Left ventricle myocardium superior (tissue), 1 donor: ENCODE measurements around the gene CDC42EP4. TPM values are rescaled to one million over a fixed set of nuclear protein-coding genes. Genes with fewer than 3 reads are reported as not detected.
"Not testable (repeated sequence)": the region's sequence is repeated elsewhere in the genome, so short reads cannot be mapped to it uniquely, and the experiment has no call there.

Experiments
- ATAC-seq: fragments of 200-7000 bp; cut with Tn5 transposase; one replicate; pipeline ENCODE4 v1.9.1; 2020; ENCODE audit warnings: mild to moderate bottlenecking, moderate library complexity
- DNase-seq: peaks from one replicate; pipeline ENCODE4 v3.0.0-alpha.2; 2020
- intact Hi-C: fragments of 100-400 bp; cut with micrococcal nuclease; formaldehyde crosslinking; loops from one replicate; pipeline ENCODE4 v1.11.0; 2022
- total RNA-seq: library from RNA; stranded (reverse); fragmentation: NEBNext Ultra II Directional; extraction: Animal tissue kit (Norgen Biotek cat#: 25700); gene quantifications from one replicate; pipeline ENCODE4 v1.2.1, GENCODE V29; 2021
- donor health status: DM: no; HTN: yes; CAD: no; lungs with severe emphysema.

Gene CDC42EP4
- total RNA-seq, 1 donor from 2014 or later = 51.4 TPM

DNA sequence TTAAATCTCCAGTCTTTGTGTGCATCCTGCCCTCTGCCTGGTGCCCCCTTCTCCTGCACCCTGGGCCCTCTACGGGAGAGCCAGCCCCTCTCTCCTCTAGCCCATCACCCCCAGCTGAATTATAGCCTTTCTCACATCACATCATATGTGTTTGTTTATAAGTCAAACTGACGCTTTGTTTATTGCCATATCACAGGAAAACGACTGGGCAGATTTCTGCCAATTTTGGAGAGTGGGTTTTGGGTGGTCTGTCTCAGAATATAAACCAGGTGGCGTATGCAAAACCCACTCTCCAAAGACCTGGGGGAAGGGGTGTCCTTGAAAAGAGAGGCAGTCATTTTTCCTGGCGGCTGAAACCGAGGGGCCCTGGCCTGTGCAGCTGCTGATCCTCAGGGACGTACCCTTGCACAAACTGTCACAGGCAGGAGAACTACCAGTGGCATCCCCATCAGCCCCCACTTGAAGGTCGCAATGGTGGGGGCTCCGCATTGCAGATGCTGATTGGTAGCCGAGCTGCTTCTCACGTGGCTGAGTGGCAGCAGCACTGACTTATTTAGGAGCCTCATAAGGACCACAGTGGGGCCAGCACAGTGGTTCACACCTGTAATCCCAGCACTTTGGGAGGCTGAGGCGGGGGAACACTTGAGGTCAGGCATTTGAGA, 34.8 kb upstream of the CDC42EP4 start:
- ATAC-seq (no peak), DNase-seq (no peak)
- intact Hi-C loops = no loop called here

GRCh38 chr17:73343739-73344454, 32.1 kb upstream of the CDC42EP4 start:
- ATAC-seq (peak; percentile 15), DNase-seq (no peak)
- intact Hi-C loops = no loop called here

GRCh38 chr17:73343168-73343634, 31.4 kb upstream of the CDC42EP4 start:
- peak; percentile 80 for DNase-seq
- intact Hi-C loops = no loop called here
- ATAC-seq = peak; percentile 77

DNA sequence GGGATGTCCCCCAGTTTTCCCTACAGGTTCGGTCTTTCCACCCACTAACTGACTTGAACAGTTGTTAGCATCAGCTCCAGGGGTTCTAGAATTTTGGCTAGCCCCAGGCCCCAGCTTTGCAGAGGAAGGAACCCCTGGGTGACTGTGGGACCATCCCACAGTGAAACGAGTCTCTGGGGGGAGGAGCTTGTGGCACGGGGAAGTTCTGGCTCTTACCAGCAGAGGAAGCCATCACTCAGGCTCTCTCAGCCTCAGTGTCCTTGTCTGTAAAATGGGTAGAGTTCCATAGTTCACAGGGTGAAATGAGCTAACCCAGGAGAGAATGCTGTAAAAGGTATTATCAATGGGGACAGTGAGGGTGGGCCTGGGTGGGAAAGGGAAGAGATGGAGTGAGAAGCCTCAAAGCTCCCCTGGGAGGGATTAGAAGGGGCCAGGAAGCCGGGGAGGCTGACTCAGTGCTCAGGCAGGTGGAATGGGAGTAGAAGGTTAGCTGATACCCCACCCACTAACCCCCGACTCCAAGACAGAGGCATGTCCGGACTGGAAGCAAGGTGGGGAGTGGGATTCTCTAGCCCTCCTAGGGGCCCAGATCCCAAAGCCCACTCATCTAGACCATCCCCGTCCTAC, 30.9 kb upstream of the CDC42EP4 start:
- intact Hi-C loops = no loop called here
- DNase-seq (no peak), ATAC-seq (peak; percentile 11)

GRCh38 chr17:73342050-73342522, 30.3 kb upstream of the CDC42EP4 start:
- intact Hi-C loops = no loop called here
- DNase-seq = peak; percentile 71

DNA sequence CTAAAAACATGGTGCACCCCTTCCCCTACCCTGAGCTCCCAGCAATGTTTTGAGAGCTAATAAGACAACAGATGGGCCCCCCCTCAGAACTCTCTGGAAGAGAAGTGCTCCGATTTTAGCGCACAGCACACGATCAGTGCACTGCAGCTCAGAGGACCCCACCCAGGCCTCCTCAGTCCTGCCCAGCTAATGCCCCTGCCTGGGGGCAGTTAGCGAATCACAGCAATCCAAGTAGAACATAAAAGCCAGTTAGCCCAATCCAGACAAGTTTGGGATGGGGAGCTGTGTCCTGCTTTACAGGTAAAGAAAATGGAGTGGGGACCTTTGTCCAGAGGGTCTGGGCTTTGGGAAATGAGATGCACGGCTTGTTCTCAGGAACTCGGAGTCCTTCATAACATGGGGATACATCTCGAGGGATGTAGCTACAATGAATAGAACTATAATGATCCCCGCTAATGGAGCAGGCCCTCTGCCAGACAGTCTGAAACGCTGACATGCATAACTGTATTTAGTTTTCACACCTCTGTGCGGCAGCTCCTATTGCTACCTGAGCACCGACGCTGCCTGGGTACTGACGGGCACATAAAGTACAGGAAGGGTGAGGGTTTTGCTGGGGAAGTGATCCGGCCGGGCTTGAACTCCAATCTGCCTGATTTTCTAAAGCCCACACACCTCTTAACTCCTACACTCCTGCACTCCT, 29.7 kb upstream of the CDC42EP4 start:
- DNase-seq (no peak), ATAC-seq (peak; percentile 15)
- intact Hi-C loops = no loop called here

More at GRCh38 chr17:73342050-73342522, 30.3 kb upstream of the CDC42EP4 start:
- ATAC-seq = peak; percentile 80

DNA sequence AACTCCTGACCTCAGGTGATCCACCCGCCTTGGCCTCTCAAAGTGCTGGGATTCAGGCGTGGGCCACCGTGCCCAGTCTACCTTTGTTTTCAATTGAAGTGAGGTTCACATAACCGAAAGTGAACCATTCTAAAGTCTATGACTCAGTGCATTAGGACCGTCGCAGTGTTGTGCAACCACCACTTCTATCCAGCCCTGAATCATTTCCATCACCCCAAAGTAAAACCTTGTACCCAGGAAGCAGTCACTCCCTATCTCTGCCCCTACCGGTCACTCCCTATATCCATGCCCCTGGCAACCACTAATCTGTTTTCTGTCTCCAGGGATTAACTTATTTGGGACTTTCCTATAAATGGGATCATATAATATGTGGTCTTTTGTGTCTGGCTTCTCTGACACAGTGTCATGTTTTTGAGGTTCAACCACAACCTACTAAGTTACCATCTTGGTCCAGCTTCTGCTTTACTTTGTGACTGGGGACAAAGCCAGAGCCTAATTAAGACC, 28.3 kb upstream of the CDC42EP4 start:
- no peak for DNase-seq
- intact Hi-C loops = no loop called here
- no peak for ATAC-seq

DNA sequence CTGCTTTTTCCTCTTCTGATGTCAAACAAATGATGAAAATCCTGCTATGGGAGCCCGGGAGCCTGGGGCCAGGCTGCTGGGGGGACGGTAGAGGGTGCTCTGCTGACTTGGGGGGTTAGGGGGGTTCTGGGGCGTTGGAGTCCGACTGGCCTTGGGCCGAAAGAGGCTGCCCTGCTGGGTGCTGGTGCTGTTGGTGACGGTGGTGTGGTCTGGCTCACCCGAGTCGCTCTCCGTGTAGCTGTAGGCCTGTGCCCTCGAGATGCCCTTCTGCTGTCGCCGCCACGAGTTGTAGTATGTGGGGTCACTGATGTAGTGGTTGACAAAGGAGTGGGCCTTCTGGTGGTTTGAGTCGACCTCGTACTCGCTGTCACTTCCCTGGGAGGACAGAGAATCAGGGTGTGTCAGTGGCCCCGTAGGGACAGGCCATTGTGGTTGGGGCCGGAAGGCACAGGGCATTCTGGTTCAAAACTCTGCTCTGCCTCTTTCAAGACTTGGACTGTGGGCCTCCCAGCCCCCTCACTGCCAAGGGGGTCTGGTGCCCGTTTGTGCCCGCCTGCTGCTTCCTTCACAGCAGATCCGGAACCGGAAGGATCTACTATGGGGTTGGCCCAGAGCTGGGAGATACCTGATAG, 26.9 kb upstream of the CDC42EP4 start:
- intact Hi-C loops = no loop called here
- no peak for DNase-seq
- no peak for ATAC-seq

DNA sequence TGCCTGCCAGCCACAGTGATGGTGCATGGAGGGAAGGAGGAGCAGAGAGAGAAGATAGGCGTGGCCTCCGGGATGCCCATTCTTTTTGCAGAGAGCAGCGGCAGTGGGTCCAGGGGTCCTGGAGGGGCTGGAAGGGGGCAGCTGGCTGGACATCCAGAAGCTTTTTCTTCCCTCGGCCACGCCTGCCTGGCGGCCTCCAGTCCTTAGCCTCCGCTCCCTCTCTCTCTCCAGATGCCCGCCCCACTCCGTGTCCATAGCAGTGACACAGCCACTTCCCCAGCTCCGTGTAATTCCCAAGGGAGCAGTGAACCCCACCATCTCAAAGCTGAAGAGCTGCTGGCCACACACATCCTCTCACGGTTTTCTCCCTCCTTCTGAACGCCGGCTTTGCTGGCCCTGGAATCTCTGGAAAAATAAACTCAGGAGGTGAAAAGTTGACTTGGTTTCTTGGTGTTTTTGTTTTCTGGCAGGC, 26.3 kb upstream of the CDC42EP4 start:
- intact Hi-C loops = no loop called here
- no peak for ATAC-seq
- no peak for DNase-seq

DNA sequence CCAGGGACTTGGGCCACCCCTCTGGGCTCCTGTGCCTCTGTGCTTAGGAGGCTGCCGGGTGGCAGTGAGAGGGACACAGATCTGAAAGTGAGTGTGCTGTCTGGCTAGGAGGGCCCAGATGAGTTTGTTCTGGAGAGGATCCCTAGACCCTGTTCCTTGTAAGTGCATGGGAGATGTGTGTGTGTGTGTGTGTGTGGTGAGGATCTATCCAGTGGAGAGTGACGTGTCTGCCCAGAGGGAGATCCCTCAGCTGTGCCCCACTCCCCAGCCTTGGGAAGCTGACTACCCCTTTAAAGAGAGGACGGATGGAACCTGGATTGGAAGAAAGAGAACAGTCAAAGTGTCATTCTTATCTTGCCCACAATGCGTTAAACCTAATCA, 25.5 kb upstream of the CDC42EP4 start:
- intact Hi-C loops = no loop called here
- no peak for ATAC-seq
- DNase-seq = no peak

DNA sequence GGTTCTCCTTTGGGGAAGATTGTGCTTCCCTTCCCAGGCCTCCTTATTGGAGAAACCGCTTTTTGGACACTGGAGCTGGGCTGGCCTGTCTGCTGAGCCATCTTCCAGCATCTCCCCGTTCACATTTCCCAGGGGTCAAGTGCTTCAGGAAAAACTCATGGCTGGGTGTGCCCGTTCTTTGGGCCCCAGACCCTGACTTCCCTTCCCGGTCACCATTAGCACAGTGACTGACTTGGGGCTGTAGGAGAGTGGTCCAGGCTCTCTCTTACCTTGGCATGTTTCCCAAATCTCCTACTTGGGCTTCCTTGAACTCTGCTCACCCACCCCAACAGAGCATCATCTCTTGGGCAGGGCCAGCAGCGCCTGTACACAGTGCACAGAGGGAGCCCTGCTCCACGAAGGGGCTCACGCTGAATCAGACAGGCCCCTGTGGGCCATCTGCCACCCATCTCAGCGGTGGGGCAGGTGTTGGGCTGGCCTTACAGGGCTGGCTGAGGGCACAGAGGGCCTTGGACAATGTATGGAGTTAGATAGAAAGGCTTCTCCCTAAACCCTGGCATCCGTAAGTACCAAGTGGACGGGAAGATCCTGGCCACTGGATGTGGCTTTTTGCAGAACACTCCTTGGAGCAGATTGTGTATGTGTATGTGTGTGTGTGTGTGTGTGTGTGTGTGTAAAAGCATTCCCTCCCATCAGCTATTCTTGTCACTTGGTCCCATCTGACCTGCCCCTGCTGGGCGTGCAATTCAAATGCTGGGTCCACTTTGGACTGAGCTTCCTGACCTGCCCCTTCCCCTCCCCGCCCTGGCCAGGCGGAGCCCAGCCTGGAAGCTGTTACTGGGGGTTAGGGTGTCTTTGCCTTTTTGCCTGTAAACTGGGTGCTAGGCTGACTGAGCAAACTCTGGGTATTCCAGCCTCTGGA, 24.9 kb upstream of the CDC42EP4 start:
- DNase-seq (no peak), ATAC-seq (peak; percentile 42)
- intact Hi-C loops = no loop called here

GRCh38 chr17:73335591-73336407, 24.0 kb upstream of the CDC42EP4 start:
- intact Hi-C loops = no loop called here
- DNase-seq (no peak), ATAC-seq (no peak)

GRCh38 chr17:73334771-73335513, 23.1 kb upstream of the CDC42EP4 start:
- no peak for ATAC-seq
- intact Hi-C loops = no loop called here
- no peak for DNase-seq

DNA sequence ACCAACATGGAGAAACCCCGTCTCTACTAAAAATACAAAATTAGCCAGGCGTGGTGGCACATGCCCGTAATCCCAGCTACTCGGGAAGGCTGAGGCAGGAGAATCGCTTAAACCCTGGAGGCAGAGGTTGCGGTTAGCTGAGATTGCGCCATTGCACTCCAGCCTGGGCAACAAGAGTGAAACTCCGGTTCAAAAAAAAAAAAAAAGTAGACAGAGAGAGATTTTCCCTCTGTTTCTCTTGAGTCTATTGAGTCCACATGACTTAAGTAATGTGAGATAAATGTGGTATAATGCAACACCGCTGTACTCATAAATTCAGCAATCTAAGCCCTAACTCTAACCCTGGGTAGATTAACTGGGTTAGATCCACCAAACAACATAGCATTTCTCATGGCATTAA, 21.6 kb upstream of the CDC42EP4 start:
- DNase-seq, intact Hi-C loops, ATAC-seq: not testable (repeated sequence)

- ATAC-seq (no peak), DNase-seq (no peak)
- intact Hi-C loops = no loop called here
Measured at GRCh38 chr17:73331060-73331459, 19.3 kb upstream of the CDC42EP4 start.

DNA sequence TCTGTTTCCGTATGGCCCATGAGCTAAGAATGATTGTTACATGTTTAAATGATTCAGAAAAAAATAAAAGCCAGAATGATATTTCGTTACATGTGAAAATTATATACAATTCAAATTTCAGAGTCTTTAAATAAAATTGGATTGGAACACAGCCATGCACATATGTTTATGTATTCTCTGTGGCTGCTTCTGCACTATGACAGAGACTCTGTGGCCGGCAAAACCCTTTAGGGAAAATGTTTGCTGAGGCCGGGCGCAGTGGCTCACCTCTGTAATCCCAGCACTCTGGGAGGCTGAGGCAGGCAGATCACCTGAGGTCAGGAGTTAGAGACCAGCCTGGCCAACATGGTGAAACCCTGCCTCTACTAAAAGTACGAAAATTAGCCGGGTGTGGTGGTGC, 15.9 kb upstream of the CDC42EP4 start:
- ATAC-seq = no peak
- intact Hi-C loops = no loop called here
- DNase-seq = no peak

- DNase-seq = no peak
- intact Hi-C loops = no loop called here
- ATAC-seq = peak; percentile 84
Measured at GRCh38 chr17:73325527-73325842, 13.7 kb upstream of the CDC42EP4 start.
